COLO668 (cell line): ENCODE measurements around the gene SLC17A7.

Experiments
- DNase-seq: peaks from one replicate; lab custom pipeline; 2025; ENCODE audit not compliant: unreplicated experiment; lab: John Stamatoyannopoulos, UW

The SLC17A7 gene

DNA sequence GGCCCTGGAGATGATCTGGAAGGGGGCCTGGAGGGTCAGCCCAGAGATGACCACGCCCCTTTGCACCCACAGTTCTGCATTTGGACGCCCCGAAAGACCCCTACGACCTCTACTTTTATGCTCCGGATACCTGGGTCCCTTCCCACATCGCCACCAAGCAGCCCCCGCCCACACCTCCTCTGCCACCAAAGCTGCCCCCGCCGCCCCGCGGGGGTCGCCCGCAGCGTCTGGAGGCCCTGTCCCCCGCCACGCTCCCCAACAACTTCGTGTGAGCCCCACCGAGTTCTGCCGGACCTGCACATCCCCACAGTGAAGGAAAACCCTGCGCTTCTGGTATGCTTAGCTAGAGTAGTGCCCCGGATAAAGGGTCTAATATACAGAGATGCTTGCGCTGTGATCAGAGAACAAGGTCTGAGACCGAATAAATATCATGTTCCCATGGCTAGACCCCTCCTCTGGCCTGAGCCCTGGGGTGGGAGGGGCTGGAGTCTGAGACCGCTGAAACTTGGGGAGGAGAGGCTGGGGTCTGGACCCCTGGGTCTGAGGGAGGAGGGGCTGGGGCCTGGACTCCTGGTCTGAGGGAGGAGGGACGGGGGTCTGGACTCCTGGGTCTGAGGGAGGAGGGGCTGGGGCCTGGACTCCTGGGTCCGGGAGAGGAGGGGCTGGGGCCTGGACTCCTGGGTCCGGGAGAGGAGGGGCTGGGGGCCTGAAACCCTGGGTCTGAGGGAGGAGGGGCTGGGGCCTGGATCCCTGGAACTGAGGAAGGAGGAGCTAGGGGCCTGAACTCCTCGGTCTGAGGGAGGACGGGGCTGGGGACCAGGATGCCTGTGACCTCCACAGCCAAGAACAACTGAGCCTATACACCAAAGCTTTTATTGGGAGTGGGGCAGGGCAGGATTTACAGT lies 12.5 kb downstream of the SLC17A7 start:
- DNase-seq = no peak

DNA sequence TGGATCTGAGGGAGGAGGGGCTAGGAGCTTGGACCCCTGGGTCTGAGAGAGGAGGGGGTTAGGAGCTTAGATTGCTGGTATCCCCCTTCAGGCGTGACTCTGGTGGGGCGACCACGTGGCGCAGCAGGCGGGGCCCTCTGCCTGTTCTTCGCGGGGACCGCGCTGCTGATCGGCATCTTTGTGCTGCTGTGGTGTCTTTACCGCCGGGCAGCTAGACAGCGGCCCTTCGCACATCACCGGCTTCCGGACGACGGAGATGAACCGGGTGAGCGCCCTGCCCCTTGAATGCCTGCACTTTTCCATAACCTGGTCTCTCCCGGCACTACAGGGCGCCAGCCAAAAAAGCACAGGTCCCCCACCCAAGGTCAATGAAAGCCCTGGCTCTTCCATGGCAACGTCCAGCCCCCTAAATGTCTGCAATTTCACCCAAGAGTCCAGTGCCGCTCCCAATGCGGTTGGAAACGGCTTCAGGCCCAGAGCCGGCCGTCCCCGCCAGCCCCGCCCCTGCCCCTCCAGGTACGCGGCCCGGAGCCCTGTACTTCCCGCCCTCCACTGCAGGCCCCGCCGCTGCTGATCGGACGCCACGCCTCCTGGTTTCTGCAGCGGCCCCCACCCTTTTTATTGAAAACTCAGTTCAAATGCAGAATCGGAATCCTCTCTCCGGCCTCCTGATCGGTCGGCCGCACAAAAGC lies 13.3 kb downstream of the SLC17A7 start:
- DNase-seq = peak; percentile 44

- DNase-seq = no peak
These were observed 14.0 kb downstream of the SLC17A7 start for GRCh38 chr19:49427339-49427738.

DNA sequence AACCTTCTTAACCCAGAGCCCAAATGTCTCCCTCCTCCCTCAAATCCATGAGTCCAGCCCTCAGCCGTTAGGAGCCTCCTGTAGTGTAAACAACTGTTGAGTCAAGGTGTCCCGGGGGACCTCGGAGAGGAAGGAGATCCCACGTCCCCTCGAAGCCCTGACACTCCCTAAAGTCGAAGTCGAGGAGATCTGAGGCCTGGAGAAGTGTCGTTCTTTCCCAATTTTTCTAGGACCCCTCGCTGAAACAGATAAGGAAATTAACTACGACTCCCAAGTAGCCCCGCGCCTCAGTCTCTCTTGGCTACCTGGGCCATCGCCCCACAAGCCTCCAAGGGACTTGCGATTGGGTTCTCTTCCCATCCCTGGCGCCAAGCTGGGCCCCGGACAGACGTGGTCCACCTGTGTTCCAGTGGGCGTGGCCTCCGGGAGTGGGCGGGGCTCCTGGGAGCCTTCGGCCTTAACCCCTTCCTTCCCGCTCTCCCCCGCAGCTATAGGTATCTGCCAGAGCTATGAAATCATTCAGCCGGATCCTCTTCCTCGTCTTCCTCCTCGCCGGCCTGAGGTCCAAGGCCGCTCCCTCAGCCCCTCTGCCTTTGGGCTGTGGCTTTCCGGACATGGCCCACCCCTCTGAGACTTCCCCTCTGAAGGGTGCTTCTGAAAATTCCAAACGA lies 15.3 kb downstream of the SLC17A7 start:
- peak; percentile 32 for DNase-seq

DNA sequence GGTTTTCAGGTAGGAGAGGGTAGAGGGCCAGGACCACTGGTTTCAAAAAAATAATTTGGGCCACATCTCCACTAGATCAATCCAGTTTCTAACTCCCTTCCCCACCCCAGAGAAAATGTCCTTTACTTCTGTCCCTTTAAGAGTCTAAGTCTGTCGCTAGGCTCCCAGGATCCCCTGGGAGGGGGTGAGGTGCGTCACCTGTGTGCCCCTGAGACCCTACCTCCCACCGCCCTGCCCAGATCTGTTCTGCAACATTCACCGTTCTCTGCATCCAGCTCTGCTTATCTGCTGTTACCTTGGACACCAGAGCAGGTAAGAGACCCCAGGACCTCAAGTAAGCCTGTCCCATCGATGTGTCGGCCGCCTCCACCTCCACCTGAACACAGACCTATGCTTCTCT lies 16.1 kb downstream of the SLC17A7 start, which contains the start of gene GFY:
Gene GFY, plus strand, starts transcription at position 211 of the 400 bp plus-strand sequence. CDS start 1,043 bp downstream, outside the sequence.
- DNase-seq = no peak

- DNase-seq = no peak
These were observed 17.4 kb downstream of the SLC17A7 start for GRCh38 chr19:49423985-49424303.

- no peak for DNase-seq
These were observed 18.0 kb downstream of the SLC17A7 start, which contains the start of gene PTH2 for GRCh38 chr19:49423071-49423984. Gene PTH2, minus strand, starts transcription at chr19:49423441. Its CDS starts 102 bp downstream, at chr19:49423339.

DNA sequence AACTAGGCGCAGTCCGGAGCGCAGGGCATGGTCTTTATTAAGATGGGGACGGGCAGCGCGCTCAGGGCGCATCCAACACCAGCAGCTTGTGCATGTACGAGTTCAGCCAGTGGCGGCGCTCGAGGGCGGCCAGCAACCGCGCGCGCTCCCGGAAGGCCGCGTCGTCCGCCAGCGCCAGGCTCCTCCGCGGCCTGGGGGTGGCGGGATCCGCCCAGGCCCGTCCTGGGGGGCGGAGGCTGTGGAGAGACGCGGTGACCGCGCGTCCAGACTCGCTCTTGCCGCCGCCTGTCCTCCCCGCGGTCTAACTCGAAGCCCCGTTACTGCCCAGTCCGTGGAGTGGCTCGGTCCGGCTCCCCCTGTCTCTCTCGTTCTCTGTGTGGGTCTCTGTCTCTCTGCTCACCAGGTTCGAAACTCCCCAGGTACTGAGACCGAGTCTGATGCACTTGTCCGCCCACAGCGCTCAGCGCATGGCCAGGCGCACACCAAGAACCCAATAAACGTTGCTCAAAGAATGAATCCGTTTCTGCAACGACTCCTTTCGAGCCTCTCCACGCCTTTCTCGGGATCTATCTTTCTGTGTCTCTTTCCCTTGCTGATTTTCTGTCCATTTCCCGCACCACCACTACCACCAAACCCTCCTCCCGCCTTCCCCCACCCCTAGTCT lies 18.8 kb downstream of the SLC17A7 start:
- DNase-seq = peak; percentile 46

DNA sequence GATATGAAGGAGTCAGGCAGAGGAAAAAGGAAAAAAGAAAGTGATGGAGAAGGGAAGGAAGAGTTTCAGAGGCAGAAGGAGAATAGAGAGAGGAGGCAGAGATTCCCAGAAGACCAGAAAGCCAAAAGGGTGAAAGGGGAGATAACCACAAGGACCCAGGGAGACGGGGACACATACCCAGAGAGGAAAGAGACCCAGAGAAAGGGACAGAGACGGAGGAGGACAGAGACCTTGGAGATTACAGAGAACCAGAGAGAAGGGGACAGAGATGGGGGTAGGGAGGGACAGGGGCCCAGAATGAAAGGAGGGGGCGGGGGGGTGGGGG lies 19.5 kb downstream of the SLC17A7 start:
- DNase-seq = no peak

DNA sequence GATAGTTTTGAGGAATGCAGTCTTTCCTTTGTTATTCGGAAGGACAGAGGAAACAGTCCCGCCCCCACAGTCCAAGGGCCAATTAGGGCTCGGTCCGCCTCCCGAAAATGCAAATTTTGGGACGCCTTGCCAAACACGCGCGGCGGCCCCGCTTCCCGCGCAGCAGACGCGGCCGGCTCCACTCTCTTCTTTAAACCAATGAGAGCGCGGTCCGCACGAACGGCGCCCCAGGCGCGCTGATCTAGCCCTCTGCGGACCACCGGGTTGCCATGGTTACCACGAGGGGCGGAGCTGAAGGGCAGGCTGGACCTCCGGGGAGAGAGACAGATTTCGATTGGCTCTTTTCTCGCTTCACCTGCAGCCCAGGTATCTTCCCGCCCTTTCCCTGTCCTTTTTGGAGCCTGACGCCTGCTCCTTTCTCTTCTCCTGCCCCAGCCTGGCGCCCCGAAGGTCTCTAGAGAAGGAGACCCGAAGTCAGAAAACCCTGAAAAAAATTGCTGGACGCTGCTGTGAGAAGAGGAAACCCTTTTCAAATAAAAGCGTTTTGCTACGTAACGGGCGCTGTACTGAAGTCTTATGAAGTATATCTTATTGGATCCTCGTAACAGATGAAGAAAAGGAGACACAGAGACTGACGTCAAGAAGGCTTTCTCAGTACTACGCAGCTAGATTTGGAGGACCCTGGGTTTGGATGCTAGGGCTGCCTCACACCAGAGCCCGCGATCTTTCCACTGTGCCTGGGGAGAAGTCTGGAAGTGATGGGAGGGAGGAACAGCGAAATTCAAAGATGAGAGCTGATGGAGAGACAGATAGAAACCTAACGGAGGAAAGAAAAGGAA lies 20.1 kb downstream of the SLC17A7 start:
- peak; percentile 58 for DNase-seq

GRCh38 chr19:49420227-49420626 lies 21.1 kb downstream of the SLC17A7 start:
- no peak for DNase-seq

- no peak for DNase-seq
These were observed 22.2 kb downstream of the SLC17A7 start for GRCh38 chr19:49419173-49419572.

GRCh38 chr19:49418511-49418910 lies 22.8 kb downstream of the SLC17A7 start:
- DNase-seq = no peak

DNA sequence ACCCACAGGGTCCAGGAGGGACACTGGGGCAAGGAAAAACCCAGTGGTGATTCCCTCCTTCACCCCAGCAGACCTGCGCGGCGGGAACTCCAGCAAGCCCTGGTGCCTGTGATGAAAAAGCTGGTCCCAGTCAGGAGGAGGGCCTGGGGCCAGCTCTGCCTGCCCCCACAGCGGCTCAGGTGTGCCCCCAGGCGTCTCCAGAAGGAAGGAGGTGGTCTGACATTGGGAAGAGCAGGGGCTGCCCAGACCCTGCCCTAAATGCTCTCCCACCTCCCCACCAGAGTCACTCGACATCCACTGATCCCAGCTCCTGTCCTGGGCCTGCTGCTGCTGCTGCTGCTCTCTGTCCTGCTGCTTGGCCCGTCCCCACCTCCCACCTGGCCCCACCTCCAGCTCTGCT lies 24.2 kb downstream of the SLC17A7 start:
- DNase-seq = no peak

DNA sequence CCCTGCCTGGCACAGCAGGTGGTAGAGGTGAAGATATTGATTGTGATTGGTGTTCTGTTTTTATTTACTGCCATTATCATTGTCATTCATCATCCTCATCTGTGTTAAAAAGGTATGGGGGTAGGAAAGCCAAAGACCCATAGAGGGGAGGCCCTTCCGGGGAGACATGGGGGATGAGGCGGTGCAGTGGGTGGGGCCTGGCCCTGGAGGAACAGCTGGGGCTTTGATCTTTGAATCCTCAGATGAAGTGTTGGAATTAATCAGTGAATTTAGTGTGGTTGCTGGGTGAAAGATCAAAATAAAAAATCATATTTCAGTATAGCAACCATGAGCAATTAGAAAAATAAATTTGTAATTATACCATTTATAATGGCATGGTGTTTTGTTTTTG lies 25.5 kb downstream of the SLC17A7 start:
- DNase-seq = no peak

DNA sequence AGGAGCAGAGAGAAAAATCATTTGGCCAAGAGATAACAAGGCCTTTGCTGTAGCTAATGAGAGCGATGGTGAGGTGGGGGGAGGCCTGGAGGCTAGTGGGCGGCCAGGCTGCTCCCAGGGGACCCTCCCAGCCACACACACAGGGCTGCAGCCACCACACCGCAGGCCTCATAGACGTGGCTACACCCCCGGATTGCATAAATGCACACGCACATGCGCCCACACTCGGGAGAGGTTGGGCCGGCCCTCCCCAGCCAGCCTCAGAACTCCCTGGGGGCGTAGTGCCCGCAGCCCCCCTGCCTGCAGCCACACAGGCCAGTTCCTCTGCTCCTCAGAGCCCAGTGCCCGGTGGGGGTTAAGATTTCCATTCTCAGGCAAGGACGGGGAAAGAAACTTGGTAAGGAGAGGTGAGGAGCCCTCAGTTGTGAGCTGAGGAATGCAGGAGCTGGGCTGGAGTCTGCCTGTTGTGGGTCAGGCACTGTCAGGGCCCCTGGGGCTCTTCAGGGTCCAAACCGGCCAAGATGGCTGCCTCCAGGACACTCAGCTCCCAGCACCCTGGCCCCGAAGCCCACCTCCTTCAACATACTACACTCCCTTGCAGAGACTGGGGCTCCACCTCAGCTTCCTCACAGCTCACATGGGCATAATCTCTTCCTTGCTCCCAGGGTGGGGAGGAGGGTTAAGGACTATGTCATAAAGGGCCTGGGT lies 26.1 kb downstream of the SLC17A7 start:
- no peak for DNase-seq

DNA sequence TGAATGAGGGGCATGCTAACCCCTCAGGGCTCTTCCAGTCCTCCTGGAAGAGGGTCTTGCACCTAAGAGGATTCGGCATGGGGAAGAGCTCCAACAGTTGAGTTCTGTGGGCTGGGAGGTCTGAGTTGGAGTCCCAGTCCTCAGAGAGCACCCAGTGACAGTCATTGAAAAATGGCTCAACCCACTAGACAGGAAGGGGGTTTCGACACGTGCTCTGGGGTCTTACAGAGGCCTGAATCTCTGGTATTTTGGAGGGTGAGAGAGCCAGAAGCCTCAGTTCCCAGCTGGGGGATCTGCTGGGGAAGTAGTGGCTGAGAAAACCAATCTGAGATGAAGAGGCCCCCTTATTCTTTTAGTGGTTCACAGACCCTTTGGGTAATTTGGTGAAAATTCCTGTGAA lies 27.1 kb downstream of the SLC17A7 start:
- DNase-seq = no peak

- DNase-seq = no peak
These were observed 28.0 kb downstream of the SLC17A7 start for GRCh38 chr19:49413348-49413747.
